Left renal cortex interstitium (tissue), 4 donors: ENCODE measurements around the gene NCOA3. TPM values are rescaled to one million over a fixed set of nuclear protein-coding genes. Genes with fewer than 3 reads are reported as not detected.
"Not testable (repeated sequence)": the region's sequence is repeated elsewhere in the genome, so short reads cannot be mapped to it uniquely, and the experiment has no call there.

ENCODE experiments used
- DNase-seq, 4 donors: peaks; one replicate each; pipeline ENCODE4 v3.0.0-alpha.2; 2013; ENCODE audit warnings: low read depth in 4 of 4, low spot score in 2 of 4, missing footprints in 1 of 4
- polyA plus RNA-seq, 4 donors: library from polyadenylated mRNA; unstranded; fragments of 120-200 nt; gene quantifications; one replicate each; pipeline ENCODE4 v1.2.1, GENCODE V29; 2013; ENCODE audit not compliant: insufficient read length in 4 of 4

Gene NCOA3
- polyA plus RNA-seq, 4 donors, result 29.9 to 38.9 (median 37.7) TPM

DNA sequence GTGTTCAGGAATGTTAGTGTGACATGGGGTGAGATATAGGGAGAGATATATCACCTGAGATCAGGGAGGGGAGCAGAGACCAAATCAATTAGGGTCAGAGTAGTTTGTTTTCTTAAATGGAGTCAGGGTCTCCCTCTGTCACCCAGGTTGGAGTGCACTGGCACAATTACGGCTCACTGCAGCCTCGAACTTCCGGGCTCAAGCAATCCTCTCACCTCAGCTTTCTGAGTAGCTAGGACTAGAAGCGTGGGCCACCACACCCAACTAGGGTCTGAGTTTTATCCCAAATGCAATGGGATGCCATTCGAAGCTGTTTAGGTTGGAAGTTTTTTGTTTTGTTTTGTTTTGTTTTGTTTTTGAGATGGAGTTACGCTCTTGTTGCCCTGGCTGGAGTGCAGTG lies 3.1 kb upstream of the NCOA3 start:
- DNase-seq, result no peak

DNA sequence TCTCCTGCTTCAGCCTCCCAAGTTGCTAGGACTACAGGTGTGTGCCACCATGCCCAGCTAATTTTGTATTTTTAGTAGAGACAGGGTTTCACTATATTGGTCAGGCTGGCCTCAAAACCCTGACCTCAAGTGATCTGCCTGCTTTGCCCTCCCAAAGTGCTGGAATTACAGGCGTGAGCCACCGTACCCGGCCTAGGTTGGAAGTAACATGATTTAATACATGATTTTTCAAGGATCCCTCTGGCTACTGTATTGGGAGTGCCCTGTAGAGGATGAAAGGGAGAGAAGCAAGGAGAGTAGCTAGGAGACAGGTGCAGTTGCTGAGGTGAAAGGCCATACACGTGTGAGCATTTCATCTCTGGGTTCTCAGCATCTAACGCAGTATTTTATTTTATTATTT lies 2.6 kb upstream of the NCOA3 start:
- no peak for DNase-seq

DNA sequence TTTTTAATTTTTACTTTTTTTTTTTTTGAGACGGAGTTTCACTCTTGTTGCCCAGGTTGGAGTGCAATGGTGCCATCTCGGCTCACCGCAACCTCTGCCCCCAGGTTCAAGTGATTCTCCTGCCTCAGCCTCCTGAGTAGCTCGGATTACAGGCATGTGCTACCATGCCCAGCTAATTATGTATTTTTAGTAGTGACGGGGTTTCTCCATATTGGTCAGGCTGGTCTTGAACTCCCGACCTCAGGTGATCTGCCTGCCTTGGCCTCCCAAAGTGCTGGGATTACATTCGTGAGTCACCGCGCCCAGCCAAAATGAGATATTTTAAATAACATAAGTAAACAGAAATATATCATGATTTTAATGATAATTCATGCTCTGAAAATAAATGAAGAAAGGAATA lies 1.6 kb upstream of the NCOA3 start:
- not testable (repeated sequence) for DNase-seq

DNA sequence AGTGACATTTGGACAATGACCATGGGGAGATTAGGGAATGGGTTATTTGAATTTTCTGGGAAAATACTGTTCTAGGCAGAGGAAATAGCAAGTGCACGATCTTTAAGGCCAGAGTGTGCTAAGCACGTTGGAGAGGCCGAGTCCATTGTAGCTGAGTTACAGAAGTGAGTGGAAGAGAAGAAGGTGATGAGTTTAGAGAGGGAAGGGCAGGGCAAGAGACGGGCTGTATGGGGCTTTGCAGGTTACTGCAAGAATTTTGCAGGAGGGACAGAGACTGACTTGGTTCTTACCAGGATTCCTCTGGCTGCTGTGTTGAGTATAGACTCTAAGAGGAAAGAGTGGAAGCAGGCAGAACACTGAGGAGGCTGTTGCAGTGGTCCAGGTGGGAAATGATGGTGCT lies 1.1 kb upstream of the NCOA3 start:
- no peak for DNase-seq

DNA sequence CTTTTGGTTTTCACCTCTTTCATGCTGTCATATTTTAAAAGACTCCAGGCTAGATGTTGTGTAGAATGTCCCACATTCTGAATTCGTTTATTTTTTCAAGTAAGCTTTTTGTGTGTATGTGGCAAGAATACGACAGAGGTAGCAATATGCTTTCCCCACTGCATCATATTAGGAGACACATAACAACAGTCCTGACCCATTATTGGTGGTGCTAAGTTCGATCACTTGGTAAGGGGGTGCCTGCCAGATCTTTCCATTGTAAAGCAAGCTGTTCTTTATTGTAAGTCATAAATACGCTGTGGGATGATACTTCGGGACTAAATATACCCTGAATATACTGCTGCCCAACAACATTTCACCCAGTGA lies 588 bp upstream of the NCOA3 start:
- DNase-seq, result no peak

DNA sequence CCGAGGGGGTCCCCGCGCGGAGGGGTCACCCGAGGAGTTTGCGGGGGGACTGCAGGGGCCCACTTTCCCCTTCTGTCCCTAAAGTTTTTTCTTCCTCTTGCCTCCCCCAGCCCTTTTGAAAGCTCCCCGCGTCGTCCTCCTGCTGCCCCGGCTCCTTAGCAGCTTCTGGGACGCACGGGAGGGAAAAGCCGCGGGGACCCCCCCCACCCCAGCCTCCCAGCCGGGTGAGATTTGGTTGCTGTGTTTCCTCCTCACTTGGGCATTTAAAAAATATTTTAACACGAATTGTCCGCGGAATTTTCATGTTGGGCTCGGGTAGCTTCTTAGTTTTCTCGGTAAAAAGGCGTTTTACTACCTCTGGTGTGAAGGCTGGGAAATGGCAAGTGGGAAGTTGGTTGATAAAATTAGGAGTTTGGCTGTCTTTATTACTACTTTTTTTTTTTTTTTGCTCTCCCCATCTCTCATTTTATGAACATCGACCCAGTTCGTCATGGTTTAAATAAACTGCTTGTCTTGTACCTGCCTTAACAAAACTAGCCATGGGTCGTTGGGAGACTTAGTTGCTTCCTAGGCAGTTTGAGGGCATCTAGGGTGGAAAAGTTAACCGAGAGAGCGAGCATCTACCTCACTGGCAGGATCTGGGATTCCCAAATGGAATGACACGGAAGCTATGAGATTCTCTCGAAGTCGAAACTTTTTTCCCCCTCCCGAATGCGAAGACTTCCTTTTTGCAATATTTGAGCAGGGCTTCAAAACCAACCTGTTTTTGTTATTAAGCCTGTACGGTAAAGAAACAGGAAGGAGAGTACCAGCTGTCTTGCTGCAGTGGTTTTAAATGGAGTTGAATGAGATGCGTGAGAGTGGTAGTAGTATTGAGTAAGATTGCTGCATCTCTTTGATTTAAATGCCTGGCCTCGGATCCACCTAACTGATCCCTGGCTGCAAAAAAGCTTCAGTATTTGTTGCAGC lies 868 bp downstream of the NCOA3 start:
- DNase-seq, result peak in 2 of 4 donors; percentile 24 to 59

DNA sequence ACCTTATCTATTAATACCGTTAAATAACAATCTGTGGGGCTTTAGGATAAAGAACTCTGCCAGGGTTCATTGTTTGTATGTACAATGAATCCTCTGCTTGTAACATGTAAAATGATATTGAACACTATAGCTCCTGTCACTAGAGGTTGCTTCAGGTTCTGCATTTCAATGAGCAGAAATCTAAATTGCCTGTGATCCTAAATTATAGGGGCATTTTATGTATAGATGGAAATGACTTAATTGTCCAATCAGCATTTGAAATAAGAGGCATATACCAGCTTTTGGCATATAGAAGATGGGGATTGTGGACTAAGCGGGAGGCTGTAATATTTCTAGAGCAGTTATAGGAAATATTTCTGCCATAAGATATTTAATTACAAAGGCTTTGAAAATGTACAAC lies 2.0 kb downstream of the NCOA3 start:
- no peak for DNase-seq

DNA sequence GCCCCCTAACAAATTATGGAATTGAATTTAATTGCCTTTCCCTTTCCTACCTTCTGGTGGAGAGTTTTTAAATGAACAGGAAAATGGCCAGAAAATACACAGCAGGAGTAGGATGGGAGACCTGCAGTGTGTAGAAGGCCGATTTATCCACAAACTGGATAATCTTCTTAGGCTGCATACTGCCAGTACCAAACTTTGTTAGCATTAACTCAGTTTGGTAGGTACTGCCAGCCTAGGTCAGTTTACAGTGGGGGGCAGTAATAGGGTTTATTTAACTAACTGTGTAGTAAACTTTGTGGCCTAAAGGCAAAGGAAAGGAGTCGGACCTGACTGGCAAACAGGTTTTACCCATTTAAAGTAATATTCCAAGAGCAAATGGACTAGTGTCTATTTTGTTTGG lies 4.6 kb downstream of the NCOA3 start:
- no peak for DNase-seq

DNA sequence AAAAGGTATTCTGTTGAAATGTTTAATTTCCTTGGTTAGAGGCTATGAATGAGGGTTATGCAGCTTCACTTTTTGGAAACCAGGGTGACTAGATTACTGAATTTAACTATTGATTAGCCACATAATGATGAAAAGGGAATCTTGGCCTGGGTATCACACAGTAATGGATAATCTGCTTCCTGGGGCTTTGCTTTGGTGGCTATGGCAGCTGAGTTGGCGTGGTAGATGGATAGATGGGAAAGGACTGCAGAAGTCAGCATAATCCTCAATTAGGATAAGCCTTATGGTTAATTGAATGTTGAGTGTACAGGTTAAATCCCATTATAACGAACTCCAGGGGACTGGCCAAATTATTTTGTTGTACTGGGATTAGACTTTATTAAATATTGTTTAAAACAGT lies 5.2 kb downstream of the NCOA3 start:
- DNase-seq, result no peak

DNA sequence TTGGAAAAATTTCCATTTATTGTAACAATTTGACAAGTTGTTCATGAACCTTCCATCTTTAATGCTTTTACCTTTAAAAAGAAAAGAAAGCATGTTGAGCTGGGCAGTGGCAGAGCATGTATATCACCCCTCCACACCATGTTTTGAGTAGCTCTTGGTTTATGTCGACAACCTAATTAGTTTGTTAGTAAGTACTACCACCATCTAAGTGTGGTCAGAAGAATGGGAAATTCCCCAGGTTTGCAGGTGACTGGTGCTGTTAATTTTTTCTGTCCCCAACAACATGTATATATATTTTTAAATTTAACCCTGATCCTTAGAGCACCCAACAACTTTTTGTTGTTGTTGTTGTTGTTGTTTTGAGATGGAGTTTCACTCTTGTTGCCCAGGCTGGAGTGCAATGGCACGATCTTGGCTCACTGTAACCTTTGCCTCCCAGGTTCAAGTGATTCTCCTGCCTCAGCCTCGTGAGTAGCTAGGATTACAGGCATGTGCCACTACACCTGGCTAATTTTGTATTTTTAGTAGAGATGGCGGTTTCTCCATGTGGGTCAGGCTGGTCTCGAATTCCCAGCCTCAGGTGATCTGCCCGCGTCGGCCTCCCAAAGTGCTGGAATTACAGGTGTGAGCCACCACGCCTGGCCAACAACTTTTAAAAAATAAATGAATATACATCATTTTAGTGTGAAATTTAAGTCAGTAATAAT lies 5.7 kb downstream of the NCOA3 start:
- DNase-seq, result not testable (repeated sequence)

DNA sequence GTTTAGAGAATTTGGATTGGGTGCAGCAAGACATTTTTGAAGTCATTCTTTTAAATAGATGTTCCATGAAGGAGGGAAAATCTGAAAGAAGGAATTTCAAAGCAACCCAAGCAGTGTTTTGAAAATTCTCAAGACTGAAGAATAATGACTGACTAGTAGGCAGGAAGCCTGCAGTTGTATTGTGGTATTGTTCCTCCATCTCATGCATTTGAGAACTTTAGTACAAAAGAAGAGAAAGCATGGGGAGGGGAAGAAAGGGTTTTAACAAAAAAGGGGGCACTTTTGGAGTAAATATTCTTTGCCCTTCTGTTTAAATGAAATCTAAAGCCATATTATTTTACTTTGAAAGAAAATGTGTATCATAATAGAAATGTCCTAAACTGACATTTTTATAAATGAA lies 6.6 kb downstream of the NCOA3 start:
- no peak for DNase-seq

DNA sequence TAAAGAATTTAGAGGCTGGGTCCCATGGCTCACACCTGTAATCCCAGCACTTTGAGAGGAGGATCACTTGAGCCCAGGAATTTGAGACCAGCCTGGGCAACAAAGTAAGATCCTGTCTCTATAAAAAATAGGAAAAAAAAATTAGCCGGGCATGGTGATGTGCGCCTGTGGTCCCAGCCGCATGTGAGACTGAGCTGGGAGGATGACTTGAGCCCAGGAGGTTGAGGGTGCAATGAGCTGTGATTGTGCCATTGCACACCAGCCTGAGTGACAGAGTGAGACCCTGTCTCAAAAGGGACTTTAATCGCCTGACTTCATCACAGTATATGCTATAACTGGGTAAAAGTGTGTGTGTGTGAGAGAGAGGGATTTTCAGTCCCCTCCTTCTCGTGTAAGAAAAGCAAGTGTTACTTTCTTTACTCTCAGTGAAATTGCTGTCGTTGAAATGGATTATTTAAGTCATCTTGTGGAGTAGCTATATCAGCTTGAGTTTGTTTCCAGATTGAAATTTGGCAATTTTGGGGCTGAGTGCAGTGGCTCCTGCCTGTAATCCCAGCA lies 7.5 kb downstream of the NCOA3 start:
- no peak for DNase-seq

DNA sequence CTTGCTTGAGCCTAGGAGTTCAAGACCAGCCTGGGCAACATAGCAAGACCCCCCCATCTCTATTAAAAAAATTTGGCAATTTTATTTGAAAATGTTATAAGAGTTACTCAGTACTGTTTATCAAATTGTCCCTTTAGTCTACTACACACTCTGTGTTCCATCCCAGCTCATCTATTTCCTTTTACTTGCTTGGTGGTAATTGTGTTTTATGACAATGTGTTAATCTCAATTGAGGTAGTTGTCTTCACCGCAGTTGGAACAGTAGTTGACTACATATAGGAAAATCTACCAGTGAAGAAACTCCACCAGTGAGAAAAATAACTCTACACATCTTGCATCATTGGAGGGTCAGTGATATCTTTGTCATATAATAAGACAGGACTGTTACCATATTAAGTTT lies 8.0 kb downstream of the NCOA3 start:
- no peak for DNase-seq

DNA sequence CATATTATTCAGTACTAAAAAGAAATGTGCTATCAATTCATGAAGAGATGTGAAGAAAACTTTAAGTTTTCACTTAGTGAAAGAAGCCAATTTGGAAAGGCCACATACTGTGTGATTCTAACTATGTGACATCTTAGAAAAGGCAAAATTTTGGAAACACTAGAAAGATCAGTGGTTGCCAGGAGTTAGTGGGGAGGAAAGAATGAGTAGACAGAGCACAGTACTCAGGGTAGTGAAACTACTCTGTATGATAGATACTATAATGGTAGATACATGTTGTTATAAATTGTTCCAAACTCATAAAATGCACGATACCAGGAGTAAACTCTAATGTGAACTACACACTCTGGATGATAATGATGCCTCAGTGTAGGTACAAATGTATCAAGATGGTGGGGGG lies 14.2 kb downstream of the NCOA3 start:
- no peak for DNase-seq

DNA sequence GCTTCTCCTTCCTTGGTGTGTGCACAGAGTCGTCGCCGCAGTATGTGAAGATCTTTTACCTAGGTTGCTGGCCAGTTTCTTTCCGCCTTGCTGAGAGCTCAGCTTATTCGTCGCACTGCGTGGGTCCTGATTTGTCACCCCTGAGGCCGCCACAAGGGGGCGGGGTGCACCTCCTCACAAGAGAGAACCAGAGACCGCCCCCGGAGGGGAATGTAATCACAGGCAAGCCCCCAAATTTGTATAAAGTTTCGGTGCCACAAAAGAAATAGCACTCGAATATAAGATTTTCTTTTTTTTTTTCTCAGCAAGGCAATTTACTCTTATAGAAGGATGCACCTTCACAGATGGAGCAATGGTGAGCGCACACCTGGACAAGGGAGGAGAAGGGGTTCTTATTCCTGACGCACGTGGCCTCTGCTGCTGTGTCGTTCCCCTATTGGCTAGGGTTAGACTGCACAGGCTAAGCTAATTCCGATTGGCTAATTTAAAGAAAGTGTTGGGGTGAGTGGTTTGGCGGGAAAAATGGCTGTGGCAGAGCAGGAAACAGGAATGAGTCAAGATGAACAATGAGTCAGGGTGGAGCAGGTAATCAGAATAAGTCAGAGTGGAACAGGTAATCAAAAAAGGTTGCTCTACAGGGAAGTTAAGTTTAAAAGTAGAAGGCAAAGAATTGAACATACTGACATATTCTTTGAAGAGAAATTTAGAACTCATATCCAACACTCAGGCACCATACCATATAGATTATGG lies 19.5 kb downstream of the NCOA3 start:
- no peak for DNase-seq

DNA sequence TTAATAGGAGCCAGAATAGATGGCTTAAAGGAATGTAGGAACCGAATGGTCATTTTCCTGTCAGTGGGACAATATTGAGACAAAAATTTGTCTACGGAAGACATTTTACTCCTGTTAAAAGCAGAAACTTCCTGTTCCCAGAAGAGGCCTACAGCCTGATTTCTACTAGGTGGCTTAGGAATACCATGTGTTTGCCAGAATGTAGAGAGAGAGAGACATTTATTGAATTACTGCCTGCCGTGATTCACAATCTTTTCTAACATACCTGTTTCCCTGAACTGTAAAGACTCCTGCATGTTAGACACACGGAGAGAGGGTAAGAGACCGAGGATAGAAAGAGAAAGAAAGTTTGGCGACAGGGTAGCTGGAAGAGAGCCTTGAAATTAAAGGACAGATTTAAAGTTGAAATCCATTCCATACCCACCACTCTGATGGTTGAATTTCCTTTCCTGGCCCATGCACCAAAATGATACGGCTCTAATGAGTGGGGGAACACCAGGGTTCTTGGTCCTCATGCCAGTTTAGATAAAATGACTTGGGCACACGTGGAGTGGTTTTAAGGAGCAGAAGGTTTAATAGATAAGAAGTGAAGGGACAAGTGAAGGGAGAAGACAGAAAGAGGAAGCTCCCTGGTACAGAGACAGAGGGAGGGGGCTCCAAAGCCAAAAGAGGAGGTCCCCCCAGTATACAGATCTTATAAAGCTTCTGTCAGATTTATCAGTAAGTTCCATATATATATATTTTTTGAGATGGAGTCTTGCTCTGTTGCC lies 22.5 kb downstream of the NCOA3 start:
- DNase-seq, result no peak

DNA sequence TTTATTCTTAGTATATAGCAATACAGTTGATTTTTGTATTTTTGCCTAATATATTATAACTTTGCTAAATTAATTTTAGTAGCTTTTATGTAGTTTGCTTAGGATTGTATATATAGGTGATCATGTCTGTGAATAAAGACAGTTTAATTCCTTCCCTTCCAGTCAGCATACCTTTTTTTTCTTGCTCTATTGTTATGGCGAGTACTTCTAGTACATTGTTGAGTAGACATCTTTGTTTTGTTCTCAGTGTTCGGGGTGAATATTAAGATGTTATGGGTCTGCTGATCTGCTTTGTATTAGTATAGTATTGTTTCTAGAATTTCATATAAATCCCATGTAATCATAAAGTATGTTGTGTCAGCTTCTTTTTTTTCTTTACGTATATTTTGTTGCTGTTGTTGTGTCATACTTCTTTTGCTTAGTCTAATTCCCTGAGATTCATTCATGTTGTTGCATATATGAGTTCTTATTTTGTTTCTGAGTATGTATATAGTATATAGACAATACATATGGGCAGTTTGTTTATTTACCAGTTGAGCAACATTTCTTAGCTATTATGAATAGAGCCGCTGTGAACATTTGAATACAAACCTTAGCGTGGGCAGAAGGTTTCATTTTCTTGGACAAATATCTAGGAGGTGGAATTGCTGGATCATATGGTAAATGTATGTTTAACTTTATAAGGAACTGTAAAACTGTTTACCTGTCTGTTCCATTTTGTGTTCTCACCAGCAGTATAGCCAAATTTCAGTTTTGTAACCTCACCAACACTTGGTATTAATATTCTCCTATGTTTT lies 25.5 kb downstream of the NCOA3 start:
- DNase-seq, result no peak

DNA sequence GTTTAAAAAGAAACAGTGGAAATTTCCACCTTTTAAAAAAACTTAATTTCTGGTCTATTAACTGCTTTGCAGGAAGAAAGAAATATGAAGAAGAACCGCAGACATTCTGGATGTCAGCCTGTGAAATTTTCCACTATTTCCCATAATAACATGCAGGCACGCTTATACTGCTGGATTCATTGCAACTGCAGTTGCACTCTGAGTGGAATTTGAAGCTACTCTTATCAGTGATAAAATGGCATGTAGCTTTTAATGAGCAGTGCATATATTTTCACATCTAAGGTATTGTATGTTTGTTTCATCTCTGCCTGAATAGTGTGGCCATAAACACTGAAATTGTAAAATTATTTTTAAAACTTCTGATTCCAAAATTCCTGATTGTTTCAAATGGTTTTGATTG lies 28.2 kb downstream of the NCOA3 start:
- no peak for DNase-seq

DNA sequence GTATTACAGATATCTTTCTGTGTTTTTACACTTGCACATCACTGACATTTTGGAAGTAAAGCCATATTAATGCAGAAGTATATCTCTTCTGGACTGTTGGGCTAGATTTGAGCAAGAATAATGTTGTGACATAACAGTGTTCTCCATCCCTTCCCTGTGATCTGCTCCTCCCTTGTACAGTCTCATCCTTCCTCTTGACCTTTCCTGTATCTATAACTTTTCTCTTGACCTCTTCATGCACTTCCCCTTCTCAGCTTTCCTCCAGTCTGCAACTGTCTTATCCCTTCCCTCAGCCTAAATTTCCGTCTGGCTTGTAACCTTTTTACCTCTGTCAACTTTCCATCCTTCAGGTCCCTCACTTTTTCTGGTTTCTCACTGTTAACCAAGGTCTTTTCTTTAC lies 29.8 kb downstream of the NCOA3 start:
- no peak for DNase-seq
